Measurements from ENCODE around the gene AEBP1. TPM values are rescaled to one million over a fixed set of nuclear protein-coding genes. Genes with fewer than 3 reads are reported as not detected.

Gene AEBP1
- total RNA-seq, 1 experiment from 2014 or later: not detected

DNA sequence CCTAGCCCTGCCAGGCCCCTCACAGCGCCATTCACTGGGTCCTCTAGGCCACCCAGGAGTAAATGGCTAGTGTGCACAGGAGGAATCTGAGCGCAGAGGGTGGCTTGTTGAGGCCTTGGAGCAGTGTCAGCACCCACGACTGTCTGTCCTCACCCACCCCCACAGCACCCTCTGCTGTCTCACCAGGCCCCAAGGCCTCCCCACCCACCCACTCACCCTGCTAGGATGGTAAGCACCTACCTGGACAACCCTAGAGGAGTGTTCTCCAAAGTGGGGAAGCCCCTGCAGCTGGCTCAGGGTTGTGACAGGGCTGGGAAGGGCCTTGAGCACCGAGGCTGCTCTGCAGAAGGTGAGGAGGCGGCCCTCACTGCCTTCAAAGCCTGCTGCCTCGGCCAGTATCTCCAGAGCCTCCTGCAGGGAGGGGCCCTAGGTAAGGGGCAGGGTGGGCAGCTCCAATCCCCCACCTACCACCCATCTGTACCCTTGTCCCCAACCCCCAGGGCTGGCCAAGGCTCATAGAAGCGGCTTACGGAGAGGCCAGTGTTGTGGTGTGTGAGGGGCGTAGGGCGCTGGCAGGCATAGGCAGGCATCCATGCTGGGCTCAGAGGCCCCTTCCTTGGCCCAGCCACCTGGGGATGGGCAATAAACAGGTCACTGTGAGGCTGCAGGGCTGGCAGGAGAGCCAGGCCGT is 24.7 kb upstream of the AEBP1 start:
- DNase-seq (ENCODE audit: low read depth, low spot score): no peak
- in situ Hi-C loops (cut with HindIII; ENCODE audit: low pct_unique_long_range_greater_than_20kb, low sequenced_read_pairs): loop anchor here (25.0 kb wide), 1 partner anchor 133 kb away; the partner anchor contains the start of gene YKT6

GRCh38 chr7:44080118-44080517 is 24.0 kb upstream of the AEBP1 start:
- DNase-seq (ENCODE audit: low read depth, low spot score): no peak
- in situ Hi-C loops (cut with HindIII; ENCODE audit: low pct_unique_long_range_greater_than_20kb, low sequenced_read_pairs): loop anchor here (25.0 kb wide), 1 partner anchor 132 kb away; the partner anchor contains the start of gene YKT6

GRCh38 chr7:44080686-44081265 is 23.4 kb upstream of the AEBP1 start:
- no peak for DNase-seq (ENCODE audit: low read depth, low spot score)
- in situ Hi-C loops (cut with HindIII; ENCODE audit: low pct_unique_long_range_greater_than_20kb, low sequenced_read_pairs): loop anchor here (25.0 kb wide), 1 partner anchor 132 kb away; the partner anchor contains the start of gene YKT6

- in situ Hi-C loops (cut with HindIII; ENCODE audit: low pct_unique_long_range_greater_than_20kb, low sequenced_read_pairs): loop anchor here (25.0 kb wide), 1 partner anchor 131 kb away; the partner anchor contains the start of gene YKT6
- DNase-seq (ENCODE audit: low read depth, low spot score): no peak
Observed at GRCh38 chr7:44081266-44081748, 22.8 kb upstream of the AEBP1 start.

DNA sequence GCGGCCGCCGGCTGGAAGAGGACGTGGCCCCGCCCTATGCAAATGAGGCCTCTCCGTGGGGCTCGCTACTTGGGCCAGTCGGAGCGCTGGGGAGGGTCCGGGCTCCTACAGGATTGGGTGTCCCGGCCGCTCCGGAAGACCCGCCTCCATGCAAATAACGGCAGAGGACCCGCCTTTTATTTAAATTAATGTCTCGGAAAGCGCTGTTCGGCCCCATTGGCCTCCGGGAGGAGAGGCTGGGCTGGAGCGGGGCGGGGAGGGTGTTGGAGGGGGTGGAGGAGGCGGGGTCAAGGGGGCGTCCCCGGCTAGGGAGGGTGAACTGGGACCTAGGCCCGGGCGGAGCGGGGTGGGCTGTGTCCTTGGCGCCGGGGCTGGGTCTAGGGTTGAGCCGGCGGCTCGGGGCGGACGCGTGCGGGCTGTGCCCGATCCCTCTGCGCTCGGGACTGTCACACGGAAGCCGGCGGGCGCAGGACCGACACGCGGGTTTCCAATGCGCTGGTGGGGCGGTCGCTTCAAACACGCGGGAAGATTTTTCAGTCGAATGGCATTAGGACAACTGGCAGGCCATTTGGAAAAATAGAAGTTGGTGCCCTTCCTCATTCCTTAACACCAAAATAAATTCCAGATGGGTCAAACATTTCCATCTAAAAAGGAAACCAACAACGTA is 21.5 kb upstream of the AEBP1 start:
- DNase-seq (ENCODE audit: low read depth, low spot score): peak; percentile 100
- in situ Hi-C loops (cut with HindIII; ENCODE audit: low pct_unique_long_range_greater_than_20kb, low sequenced_read_pairs): loop anchor here (25.0 kb wide), 1 partner anchor 130 kb away; the partner anchor contains the start of gene YKT6

DNA sequence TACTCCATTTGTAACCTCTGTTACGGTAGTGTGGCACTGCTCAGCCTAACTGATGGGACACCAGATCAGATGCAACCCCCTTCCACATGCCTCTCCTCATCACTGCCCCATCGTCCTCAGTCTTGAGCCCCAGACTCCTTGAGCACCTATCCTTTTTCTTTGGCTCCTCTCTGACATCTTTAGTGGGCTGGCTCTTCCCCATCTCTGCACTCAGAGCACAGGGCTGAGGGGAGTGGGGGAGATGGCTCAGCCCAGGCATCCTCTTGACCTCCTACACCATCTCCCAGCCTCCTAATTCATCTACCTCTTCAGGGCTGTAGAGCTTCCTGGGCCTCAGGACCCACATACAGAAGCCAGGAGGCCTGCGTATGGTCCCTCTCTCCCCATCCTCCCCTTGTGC is 20.3 kb upstream of the AEBP1 start:
- in situ Hi-C loops (cut with HindIII; ENCODE audit: low pct_unique_long_range_greater_than_20kb, low sequenced_read_pairs): loop anchor here (25.0 kb wide), 1 partner anchor 129 kb away; the partner anchor contains the start of gene YKT6

GRCh38 chr7:44084701-44085100 is 19.4 kb upstream of the AEBP1 start:
- in situ Hi-C loops (cut with HindIII; ENCODE audit: low pct_unique_long_range_greater_than_20kb, low sequenced_read_pairs): loop anchor here (25.0 kb wide), 1 partner anchor 128 kb away; the partner anchor contains the start of gene YKT6
- DNase-seq (ENCODE audit: low read depth, low spot score): no peak

More for the DNA sequence above, 20.3 kb upstream of the AEBP1 start:
- DNase-seq (ENCODE audit: low read depth, low spot score): no peak

GRCh38 chr7:44085546-44085945 is 18.6 kb upstream of the AEBP1 start:
- in situ Hi-C loops (cut with HindIII; ENCODE audit: low pct_unique_long_range_greater_than_20kb, low sequenced_read_pairs): loop anchor here (25.0 kb wide), 1 partner anchor 127 kb away; the partner anchor contains the start of gene YKT6
- no peak for DNase-seq (ENCODE audit: low read depth, low spot score)

- in situ Hi-C loops (cut with HindIII; ENCODE audit: low pct_unique_long_range_greater_than_20kb, low sequenced_read_pairs): loop anchor here (25.0 kb wide), 1 partner anchor 126 kb away; the partner anchor contains the start of gene YKT6
- DNase-seq (ENCODE audit: low read depth, low spot score): no peak
Observed at GRCh38 chr7:44086627-44087026, 17.5 kb upstream of the AEBP1 start.

GRCh38 chr7:44087911-44088838 is 16.0 kb upstream of the AEBP1 start:
- peak; percentile 37 for DNase-seq (ENCODE audit: low read depth, low spot score)
- in situ Hi-C loops (cut with HindIII; ENCODE audit: low pct_unique_long_range_greater_than_20kb, low sequenced_read_pairs): loop anchor here (25.0 kb wide), 1 partner anchor 124 kb away; the partner anchor contains the start of gene YKT6

DNA sequence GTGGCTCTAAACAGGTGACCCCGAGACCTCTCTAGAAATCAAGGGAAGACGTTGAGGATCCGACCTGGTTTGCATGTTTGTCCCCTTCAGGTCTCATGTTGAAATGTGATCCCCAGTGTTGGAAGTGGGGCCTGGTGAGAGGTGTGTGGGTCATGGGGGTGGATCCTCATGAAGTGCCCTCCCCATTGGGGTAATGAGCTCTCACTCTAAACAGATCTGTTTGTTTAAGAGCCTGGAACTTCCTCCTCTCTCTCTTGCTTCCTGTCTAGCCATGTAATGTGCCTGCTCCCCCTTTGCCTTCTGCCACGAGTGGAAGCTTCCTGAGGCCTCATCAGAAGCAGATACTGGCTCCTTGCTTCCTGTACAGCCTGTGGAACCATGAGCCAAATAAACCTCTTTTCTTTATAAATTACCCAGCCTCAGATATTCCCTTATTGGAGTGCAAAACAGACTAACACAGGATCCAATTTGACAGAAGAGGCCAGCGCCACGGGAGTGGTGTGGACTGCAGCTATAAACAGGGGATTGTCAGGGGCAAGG is 11.0 kb upstream of the AEBP1 start:
- in situ Hi-C loops (cut with HindIII; ENCODE audit: low pct_unique_long_range_greater_than_20kb, low sequenced_read_pairs): loop anchor here (25.0 kb wide), 1 partner anchor 119 kb away; the partner anchor contains the start of gene YKT6
- DNase-seq (ENCODE audit: low read depth, low spot score): no peak

- in situ Hi-C loops (cut with HindIII; ENCODE audit: low pct_unique_long_range_greater_than_20kb, low sequenced_read_pairs): loop anchor here (25.0 kb wide), 1 partner anchor 118 kb away; the partner anchor contains the start of gene YKT6
- DNase-seq (ENCODE audit: low read depth, low spot score): no peak
Observed at GRCh38 chr7:44094365-44094764, 9.8 kb upstream of the AEBP1 start.

DNA sequence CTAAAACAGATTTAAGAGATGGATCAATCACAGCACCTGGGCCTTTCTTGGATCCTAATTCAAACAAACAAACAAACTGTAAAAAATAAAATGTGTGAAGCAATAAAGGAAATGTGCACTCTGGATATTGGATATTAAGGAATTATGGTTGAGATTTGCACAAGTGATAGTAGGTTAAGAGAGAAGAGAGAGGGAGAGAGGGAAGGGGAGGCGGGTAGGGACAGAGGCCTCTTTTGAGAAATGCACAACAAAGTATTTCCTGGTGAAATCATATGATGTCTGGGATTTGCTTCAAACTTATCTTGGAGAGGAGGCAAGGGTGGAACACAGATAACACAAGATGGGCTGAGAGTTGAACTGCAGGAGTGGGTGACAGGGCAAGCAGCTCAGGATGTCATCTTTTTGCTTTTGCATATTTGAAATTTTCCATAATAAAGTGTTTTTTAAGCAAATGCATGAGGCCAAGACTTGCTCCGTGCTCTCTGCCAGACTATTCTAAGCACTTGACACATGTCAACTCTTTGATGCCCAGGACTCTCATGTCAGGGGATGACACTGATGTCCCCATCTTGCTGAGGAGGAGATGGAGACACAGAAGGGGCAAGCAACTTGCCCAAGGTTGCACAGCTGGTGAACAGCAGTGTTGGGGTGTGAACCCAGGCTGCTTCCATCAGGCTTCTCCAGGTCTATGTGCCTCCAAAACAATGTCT is 9.1 kb upstream of the AEBP1 start:
- in situ Hi-C loops (cut with HindIII; ENCODE audit: low pct_unique_long_range_greater_than_20kb, low sequenced_read_pairs): loop anchor here (25.0 kb wide), 1 partner anchor 117 kb away; the partner anchor contains the start of gene YKT6
- peak; percentile 81 for DNase-seq (ENCODE audit: low read depth, low spot score)

DNA sequence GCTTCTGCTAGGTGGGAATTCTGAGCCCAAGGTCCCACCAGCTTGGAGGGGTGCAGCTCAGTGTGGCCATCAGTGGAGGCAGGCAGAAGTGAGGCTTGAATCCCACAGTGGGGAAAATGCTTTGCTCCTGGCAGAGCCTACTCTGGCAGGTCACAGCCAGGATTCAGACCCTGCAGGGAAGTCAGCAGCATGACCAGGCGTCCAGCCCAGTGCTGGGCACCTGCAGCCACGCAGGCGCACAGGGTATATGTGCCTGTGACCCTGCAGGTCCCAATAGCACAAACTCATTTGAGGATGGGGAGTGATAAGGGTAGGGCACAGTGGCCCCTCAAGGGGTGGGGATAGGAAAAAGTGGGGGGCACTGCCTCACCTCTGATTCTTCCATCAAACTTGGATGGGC is 8.4 kb upstream of the AEBP1 start:
- in situ Hi-C loops (cut with HindIII; ENCODE audit: low pct_unique_long_range_greater_than_20kb, low sequenced_read_pairs): loop anchor here (25.0 kb wide), 1 partner anchor 117 kb away; the partner anchor contains the start of gene YKT6
- DNase-seq (ENCODE audit: low read depth, low spot score): no peak

GRCh38 chr7:44096326-44096881 is 7.7 kb upstream of the AEBP1 start:
- in situ Hi-C loops (cut with HindIII; ENCODE audit: low pct_unique_long_range_greater_than_20kb, low sequenced_read_pairs): loop anchor here (25.0 kb wide), 1 partner anchor 116 kb away; the partner anchor contains the start of gene YKT6
- DNase-seq (ENCODE audit: low read depth, low spot score): no peak
